RPMI8226 (cell line): ENCODE data around the gene USH1G.
"Not testable (repeated sequence)": the region's sequence is repeated elsewhere in the genome, so short reads cannot be mapped to it uniquely, and the experiment has no call there.

ENCODE experiments used
- DNase-seq: peaks from one replicate; pipeline ENCODE4 v3.0.0-alpha.2; 2015

USH1G gene

DNA sequence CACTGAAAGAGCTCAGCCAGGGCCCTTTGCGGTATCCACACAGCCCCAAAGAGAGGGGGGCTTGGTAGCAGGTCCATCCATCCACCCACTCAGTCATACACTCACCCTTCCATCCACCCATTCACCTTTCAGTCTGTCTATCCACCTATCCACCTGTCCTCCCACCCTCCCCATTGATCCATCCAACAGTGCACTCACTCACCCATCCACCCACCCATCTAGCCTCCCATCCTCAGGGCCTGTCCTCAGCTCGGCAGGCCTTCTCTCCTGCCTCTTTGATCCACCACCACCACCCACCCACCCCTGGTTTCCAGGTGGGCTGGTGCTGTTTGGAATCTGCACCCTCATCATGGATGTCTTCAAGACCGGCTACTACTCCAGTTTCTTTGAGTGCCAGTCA lies 2.2 kb upstream of the USH1G start:
- DNase-seq, result no peak

DNA sequence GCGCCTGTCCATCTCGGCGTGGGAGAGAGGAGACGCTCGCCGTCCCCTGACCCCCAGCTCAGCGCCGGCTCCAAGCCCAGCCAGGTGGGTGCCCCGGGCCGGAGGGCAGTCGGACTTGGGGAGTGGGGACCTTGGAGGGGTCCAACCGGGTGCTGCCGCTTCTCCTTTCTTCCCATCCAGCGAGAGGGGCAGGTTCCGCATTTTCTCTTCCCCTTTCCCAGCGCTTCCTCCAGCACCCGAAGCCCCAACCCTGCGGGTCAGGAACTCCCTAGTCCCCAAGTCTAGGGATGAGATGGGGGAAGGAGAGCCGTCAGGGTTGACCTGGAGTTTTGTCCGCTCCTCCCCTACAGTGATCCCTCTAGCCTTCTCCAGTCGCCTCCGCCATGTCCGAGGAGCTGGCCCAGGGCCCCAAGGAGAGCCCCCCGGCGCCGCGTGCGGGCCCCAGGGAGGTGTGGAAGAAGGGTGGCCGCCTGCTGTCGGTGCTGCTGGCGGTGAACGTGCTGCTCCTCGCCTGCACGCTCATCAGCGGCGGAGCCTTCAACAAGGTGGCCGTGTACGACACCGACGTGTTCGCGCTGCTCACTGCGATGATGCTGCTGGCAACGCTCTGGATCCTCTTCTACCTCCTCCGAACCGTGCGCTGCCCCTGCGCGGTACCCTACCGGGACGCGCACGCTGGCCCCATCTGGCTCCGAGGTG lies 1.3 kb upstream of the USH1G start, which contains the start of gene OTOP2:
TSS of gene OTOP2 (plus strand) at position 24 of the 699 bp plus-strand sequence. CDS start at position 384, 360 bp downstream.
- DNase-seq, result peak; percentile 22

DNA sequence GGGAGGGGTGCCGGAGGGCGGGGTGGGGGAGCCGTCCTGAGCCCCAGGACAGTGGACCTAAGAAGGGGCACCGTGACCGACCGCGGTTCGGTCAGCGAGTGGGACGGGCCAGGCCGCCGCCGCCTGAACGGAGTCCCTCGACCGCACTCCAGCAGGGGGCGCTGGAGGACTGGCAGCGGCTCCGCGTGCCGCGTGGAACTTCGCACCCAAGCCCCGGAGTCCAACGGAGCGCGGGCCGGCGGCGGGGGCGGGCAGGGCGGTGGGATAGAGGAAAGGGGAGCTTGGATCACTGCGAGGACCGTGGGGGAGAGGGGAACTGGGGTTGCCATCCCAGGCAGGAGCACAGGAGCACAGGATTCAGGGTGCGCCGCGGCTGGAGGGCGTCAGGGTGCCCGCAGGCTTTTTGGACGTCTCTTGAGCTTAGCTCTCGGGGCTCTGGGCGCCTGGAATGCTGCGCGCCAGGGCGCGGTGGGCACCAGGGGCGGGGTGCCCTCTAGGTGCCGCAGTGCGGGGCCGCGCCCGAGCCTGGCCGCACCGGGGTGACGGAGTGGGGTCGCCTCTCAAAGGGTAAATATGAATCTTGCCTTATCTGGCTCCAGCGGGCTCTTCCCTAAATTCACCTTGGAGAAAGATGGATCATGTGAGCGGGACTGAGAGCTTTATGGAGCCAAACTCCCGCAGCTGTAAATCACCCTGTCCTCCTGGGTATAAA lies 639 bp upstream of the USH1G start:
- DNase-seq, result peak; percentile 76

DNA sequence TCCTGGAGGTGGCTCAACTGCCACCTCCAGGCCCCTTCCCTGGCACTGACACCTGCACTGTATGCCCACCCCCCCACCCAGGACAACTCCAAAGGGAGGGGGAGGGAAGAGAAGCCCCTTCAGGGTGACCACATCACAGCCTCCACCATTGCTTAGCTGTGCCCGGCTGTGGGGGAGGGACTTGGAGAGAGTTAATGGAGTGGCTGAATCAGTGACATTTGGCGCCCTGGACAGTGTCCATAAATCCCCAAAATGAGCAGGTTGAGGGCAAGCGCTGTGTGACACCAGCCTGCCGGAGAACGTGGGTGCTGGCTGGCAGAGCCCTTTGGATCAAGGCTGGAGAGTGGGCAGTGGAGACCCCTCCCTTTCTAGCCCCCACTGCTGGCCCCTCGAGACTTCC lies 883 bp downstream of the USH1G start:
- no peak for DNase-seq

DNA sequence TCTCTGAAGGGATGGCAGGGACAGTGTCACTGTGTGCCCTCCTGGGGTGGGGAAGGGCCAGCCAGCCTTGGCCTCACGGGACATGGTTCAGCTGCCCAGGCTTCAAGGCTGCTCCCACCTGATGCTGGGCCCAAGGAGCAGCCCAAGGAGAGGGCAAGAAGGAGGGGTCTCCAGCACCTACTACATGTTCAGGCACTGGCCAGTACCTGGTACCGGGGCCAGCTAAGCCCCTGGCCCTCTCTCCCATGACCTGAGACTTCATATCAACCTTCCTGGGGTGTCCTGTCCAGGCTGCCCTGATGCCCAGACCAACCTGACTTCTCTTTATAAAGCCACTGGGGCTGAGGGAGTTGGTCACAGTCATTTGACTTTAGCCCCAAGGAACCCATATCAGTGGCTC lies 1.3 kb downstream of the USH1G start:
- no peak for DNase-seq

DNA sequence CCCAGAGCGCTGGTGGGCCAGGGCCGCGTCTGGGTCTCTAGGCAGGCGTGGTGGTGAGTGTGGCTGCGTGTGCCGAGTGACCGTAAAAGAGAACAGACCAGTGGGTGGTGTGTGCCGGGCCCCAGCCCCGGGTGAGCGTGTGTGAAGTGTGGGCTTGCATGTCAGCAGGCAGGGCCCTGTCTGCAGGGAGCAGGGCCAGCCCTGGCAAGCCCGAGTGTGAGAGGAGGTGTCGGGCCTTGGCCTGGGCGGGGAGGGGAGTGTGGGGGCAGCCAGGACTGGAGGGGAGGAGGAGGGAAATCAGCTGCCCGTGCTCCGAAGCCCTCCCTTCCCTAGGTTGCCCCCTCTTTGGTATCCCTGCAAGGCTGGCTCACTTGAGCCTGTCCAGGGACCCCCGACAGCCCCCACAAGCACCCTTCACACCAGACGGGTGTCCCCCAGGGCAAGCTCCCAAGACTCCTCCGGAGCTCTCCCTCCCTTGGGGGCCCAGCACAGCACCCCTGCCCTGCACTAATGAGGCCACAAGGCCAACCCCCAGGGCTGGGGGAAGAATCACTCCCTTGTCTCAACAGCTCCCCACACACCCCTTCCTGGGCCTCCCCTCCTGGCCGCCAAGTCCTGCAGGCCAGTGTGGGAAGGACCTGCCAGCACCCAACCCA lies 1.9 kb downstream of the USH1G start:
- DNase-seq, result no peak

DNA sequence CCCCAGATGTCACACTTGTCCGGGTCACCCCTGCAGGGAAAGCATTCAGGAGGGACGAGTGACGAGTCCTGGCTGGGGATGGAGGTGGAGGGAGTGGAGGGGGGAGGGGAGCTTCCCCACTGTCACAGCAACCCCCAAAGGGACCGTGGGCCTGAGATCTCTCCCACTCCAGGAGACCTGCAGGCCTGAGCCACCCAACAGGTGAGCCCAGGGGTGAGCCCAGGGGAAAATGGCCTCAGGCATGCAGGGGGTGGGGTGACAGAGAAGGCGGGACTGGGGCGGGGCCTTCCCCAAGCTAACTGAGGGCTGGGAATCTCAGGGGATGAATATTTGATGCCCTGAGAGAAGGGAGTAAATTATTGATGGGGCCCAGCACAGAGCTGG lies 2.4 kb downstream of the USH1G start:
- no peak for DNase-seq

DNA sequence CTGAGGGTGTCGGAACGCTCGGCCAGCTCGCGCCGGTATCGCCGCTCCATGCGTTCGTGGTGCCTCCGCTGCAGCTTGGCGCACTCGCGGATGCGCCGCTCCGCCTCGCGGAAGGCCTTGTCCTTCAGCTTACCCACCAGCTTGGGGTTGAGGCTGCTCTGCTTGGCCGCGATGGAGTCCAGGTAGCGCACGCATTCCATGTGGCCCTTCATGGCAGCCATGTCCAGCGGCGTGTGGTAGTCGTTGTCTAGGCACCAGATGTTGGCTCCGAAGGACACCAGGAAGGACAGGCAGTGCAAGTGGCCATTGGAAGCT lies 2.8 kb downstream of the USH1G start:
- DNase-seq, result no peak

DNA sequence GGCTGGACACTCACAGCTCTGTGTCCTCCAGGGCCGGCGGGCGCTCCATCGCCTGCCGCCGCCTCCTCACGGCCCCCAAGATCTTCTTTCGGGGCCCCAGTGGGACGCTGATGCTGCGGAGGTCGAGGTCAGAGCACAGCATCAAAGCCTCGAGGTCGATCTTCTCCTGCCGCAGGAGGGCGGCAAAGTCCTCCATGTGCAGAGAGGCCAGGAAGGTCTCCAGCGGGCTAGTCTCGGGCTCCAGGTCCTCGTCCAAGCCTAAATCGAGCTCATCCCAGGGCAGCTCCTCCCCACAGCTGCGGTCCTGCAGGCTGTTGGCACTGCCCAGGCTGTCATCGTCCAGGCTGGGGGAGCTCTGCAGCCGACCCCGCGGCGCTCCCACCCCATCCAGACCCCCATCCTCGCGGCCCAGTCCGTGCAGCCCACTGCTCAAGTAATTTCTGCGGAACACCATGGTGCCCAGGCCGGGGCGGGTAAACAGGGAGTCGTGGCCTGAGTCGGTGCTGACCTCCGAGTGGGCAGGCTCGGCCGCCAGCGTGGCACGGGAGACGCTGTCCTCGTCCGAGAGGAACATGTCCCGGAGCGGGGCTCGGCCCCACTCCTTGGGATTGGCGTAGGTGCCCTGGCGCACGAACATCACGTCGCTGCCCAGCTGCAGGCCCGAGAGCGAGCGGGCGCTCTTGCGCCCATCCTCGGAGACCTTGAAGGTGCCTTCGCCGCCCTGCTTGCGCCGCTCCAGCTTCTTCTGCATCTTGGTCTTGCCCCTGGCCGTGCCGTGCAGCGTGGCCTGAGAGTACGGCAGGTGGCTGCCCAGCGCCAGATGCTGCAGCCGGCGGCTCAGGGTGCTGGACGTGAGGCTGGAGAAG lies 3.4 kb downstream of the USH1G start:
- DNase-seq, result peak; percentile 73

DNA sequence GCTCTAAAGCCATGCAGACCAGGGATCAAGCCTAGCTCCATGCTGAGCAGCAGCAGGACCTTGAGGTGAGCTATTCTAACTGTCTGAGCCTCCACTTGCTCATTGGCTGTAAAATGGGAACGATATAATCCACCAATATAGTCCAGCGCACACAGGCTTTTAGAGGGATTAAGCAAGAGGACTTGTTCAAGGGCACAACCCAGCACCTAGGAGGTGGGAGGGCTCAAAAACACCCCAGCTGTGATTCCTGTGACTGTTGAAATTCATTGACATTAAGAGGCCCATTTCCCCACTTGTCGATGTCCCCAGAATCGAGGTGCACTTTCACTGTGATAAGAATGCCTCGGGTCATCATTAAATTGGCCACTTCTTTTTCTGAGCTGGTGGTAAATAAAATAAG lies 4.1 kb downstream of the USH1G start:
- DNase-seq, result no peak

DNA sequence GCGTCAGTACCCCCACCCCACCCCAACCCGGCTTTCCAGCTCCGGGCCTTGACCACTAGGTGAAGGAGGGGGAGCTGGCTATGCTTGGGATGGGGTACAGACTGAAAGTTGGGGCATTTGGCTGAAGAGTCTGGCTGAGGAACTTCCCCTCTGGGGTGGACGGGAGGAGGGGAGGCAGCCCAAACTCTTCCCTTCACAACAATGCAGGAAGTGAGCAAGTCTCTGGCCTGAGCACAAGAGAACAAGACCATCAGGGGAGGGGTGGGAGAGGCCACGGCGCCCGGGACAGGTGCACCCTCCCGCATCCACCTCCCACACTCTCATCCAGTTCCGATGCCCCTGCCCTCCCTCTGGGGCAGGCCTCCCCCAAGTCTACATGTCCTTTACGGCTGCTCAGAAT lies 5.6 kb downstream of the USH1G start:
- no peak for DNase-seq

DNA sequence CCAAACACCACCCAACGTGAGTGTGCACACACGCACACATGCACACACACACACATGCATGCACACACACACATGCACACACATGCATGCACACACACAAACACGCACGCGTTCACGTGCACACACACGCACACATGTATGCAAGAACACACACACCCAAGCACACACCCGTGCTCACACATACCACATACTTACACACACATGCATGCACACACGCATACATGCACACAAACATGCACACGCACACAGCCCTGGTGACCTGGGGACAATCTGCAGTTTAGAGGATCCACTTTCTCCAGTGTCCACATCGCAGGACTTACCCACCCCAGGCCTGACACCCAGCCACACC lies 6.2 kb downstream of the USH1G start:
- DNase-seq, result no peak

DNA sequence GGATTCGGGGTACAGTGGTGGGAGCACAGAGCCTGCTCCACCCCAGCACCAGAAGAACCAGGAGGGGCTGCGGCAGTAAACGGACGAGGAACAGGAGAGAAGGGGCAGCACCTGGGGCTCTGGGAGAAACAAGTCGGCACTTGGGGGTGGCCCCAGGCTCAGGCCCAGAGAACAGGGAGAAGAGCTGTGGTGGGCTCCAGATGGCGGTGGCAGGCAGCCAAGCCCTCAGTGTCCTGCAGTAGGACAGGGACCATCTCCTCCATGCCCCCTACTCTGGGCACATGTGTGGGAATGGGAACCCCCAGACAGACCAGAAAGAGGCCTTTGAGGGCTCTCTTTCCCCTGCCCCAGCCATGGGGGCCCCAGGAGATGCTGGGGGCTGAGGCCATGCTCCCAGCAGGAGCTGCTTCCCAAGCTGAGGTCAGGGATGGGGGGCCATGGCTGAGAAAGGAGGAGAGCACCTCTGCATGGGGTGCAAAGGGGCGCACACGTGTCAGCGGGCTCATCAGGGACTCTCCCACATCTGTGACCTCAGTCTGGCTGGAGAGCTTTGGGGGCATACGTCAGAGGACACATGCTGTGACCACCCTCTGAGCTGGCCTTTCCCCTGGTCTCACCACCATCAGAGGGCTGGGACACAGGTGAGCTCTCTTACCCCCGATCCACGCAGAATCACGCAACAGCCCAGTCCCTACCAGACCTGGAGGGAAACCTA lies 6.8 kb downstream of the USH1G start:
- DNase-seq, result no peak

DNA sequence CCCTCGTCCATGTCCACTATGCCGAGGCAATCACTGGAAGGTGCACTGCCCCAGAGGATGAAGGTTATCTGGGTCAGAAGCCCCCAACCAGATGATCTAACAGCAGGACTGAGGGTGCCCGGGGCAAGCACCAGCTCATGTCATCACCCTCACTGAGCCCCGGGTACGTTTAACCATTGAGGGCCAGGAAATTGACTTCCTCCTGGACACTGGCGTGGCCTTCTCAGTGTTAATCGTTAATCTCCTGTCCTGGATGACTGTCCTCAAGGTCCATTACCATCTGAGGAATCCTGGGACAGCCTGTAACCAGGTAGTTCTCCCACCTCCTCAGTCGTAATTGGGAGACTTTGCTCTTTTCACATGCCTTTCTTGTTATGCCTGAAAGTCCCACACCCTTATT lies 11.6 kb downstream of the USH1G start:
- not testable (repeated sequence) for DNase-seq

DNA sequence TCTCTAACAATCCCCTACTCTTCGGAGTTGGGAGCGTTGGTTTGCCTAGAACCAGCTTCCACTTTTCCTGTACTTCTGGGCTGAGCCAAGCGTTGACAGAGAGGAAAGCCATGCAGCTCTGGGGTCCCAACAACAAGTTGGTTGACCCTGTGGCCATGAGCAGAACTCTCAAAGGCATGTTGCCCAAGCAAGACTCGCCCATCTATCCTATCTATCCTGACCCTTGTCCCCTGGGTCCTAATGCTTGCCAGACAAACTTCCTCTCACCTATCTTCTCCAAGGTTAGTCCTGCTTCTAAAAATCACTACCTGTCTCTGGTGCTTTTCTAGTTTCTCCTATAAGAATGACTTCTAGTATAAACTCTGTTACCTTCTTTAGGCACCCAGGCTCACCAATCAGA lies 14.0 kb downstream of the USH1G start:
- not testable (repeated sequence) for DNase-seq

DNA sequence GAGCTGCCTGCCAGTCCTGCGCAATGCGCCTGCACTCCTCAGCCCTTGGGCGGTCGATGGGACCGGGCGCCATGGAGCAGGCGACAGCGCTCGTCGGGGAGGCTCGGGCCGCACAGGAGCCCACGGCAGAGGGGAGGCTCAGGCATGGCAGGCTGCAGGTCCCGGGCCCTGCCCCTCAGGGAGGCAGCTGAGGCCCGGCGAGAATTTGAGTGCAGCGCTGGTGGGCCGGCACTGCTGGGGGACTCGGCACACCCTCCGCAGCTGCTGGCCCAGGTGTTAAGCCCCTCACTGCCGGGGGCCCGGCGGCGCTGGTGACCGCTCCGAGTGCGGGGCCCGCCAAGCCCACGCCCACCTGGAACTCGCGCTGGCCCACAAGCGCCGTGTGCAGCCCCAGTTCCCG lies 16.0 kb downstream of the USH1G start:
- no peak for DNase-seq

DNA sequence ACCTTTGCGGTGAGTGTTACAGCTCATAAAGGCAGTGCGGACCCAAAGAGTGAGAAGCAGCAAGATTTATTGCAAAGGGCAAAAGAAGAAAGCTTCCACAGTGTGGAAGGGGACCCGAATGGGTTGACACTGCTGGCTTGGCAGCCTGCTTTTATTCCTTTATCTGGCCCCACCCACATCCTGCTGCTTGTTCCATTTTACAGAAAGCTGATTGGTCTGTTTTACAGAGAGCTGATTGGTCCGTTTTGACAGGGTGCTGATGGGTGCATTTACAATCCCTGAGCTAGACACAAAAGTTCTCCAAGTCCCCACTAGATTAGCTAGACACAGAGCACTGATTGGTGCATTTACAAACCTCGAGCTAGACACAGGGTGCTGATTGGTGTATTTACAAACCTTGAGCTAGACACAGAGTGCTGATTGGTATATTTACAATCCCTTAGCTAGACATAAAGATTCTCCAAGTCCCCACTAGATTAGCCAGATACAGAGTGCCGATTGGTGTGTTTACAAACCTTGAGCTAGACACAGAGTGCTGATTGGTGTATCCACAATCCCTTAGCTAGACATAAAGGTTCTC lies 16.8 kb downstream of the USH1G start:
- DNase-seq, result not testable (repeated sequence)

DNA sequence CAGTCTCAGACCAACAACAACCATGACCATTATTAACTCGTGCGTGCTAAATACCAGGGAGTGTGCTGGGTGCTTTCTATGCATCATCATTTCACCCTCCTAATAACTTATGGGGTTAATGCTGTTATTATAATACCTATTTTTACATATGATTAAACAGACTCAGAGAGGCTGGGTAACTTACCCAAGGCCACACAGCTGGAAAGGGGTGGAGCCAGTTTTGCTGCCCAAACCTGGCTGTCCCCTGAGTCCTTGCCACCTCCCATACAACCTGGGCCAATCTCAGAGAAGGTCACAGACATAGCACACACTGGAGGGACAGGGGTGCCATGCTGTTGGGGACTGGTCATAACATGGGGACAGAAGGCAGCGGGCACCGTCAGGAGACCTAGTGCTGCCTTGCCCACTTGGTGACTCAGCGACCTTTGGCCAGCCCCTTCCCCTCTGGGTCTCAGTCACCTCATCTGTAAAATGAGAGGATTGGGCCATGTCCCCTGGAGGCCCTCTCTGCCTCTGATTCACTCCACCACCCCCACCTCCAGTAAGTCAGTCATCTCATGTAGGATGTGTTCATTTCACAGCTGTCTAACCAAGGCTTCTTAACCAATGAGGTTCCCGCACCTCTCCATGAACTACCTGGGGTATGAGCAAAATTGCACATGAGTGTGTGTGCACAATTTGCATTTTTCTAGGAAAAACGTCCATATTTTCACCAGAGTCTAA lies 18.2 kb downstream of the USH1G start:
- DNase-seq, result no peak

DNA sequence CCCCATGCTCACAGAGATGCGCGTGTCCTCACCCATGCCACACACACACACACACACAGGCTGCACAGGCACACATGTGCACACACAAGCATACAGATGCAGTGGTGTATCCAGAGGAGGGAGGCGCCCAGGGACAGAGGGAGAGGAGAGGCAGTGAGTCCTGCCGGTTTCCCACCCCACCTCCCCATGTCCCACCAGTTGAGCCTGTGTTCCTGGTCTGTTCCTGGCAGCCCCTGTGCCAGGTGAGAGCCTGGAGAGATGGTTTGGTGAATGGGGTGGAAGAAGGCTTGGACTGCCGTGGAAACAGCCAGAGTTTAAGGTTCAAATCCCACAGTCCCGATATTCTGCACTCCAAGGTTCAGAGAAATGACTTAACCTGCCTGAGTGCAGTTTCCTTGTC lies 19.4 kb downstream of the USH1G start:
- DNase-seq, result no peak

DNA sequence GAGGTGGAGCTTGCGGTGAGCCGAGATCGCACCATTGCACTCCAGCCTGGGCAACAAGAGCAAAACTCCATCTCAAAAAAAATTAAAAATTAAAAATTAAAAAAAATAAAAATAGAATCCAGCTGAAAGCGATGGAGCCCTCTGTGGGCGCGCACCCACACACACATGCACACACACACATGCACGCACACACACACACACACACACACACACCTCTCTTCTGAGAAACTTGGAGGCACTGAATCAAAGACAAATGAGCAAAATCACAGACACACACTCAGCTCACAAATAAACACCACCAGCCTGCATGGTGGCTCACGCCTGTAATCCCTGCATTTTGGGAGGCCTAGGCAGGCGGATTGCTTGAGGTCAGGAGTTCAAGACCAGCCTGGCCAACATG lies 20.0 kb downstream of the USH1G start:
- no peak for DNase-seq

DNA sequence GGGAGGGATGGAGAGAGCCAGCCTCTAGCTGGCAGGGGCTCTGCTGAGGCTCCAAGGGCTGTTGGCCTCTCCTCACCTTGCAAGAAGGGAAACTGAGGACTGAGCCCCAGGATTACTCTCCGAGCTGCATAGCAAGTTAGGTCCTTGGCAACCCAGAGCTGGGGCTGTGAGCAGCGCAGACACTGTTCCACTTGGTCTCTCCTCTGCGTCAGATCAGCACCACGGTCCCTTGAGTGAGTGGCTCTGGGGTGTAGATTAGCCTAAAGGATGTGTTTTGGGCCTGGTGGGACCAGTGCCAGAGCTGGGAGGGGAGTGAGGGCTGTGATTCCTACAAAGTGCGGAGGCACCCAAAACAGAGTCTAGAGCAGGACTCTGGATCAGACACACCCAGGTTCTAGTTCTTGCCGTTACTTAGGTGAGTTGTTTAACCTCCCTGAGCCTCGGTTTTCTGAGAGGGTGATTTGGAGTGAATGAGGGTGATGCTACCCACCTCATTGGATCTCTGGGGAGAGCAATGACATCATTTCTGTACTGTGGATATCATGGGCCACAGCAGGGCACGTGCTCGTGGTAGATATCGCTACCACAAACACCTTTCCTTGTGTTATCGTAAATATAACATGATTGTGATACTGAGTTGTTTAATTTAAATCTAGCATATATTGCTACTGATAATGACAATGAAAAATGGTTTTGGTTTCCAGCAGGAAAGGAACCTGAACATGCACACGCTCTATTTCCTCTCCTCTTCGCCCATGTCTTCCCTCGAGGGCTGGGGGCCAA lies 21.5 kb downstream of the USH1G start:
- no peak for DNase-seq
